HG03575 (cell line): Measurements from ENCODE around the gene ENO3.

ENCODE experiments used
- ATAC-seq: cut with Tn5 transposase; IDR thresholded peaks from one replicate; pipeline ENCODE4 v1.9.1; 2021; ENCODE audit not compliant: unreplicated experiment, insufficient number of reproducible peaks, low FRiP score; ENCODE audit errors: extremely low read depth

Gene ENO3

GRCh38 chr17:4934173-4934979 is 16.5 kb upstream of the ENO3 start:
- ATAC-seq: no peak

- ATAC-seq: no peak
Observed at GRCh38 chr17:4935650-4936049, 15.3 kb upstream of the ENO3 start.

- no peak for ATAC-seq
Observed at GRCh38 chr17:4936436-4936835, 14.5 kb upstream of the ENO3 start.

- ATAC-seq: no peak
Observed at GRCh38 chr17:4937553-4937952, 13.4 kb upstream of the ENO3 start.

GRCh38 chr17:4938069-4938491 is 12.8 kb upstream of the ENO3 start:
- no peak for ATAC-seq

GRCh38 chr17:4938688-4939545 is 12.0 kb upstream of the ENO3 start:
- no peak for ATAC-seq

- ATAC-seq: no peak
Observed at GRCh38 chr17:4939546-4939795, 11.4 kb upstream of the ENO3 start.

GRCh38 chr17:4939796-4940554 is 10.9 kb upstream of the ENO3 start, which contains the start of the genes RNF167 and SLC25A11:
Gene RNF167, plus strand, starts transcription at chr17:4940268. Its CDS starts 642 bp downstream, at chr17:4940910.
Gene SLC25A11, minus strand, starts transcription at chr17:4940046. Its CDS starts 136 bp downstream, at chr17:4939910.
- ATAC-seq: peak; percentile 53

- ATAC-seq: no peak
Observed at GRCh38 chr17:4940555-4941318, 10.2 kb upstream of the ENO3 start.

- no peak for ATAC-seq
Observed at GRCh38 chr17:4941319-4941610, 9.7 kb upstream of the ENO3 start.

GRCh38 chr17:4942760-4943508 is 8.0 kb upstream of the ENO3 start:
- no peak for ATAC-seq

- ATAC-seq: no peak
Observed at GRCh38 chr17:4944163-4944553, 6.8 kb upstream of the ENO3 start.

GRCh38 chr17:4944554-4945175 is 6.3 kb upstream of the ENO3 start:
- no peak for ATAC-seq

- ATAC-seq: no peak
Observed at GRCh38 chr17:4945176-4945943, 5.6 kb upstream of the ENO3 start.

- no peak for ATAC-seq
Observed at GRCh38 chr17:4945944-4946280, 5.0 kb upstream of the ENO3 start.

GRCh38 chr17:4946312-4946976 is 4.5 kb upstream of the ENO3 start:
- ATAC-seq: no peak

GRCh38 chr17:4947010-4947410 is 3.9 kb upstream of the ENO3 start:
- ATAC-seq: no peak
